Lower leg skin (tissue), 4 donors: ENCODE measurements around the gene OTUD4. TPM values are rescaled to one million over a fixed set of nuclear protein-coding genes. Genes with fewer than 3 reads are reported as not detected.

Source experiments
- DNase-seq, 2 donors: peaks; one replicate each; pipeline ENCODE4 v3.0.0-alpha.2; 2019; ENCODE audit warnings: low spot score in 2 of 2
- H3K4me3 ChIP-seq: fragments of 200-600 bp; sonication (generic); 2 replicates; pipeline ENCODE4 v1.5.1; 2017; ENCODE audit warnings: mild to moderate bottlenecking, low read depth; ENCODE audit not compliant: poor library complexity, severe bottlenecking
- POLR2A ChIP-seq, 2 donors: fragments of 450-650 bp; IDR thresholded peaks; one replicate each; pipeline ENCODE4 v1.6.1; 2016 to 2017; ENCODE audit warnings: antibody characterized with exemption in 2 of 2, mild to moderate bottlenecking in 1 of 2, moderate library complexity in 1 of 2
- WGBS, 2 donors: methylation state at CpG; one replicate each; pipeline ENCODE4 v1.1.5; 2018; 5-methylcytosine and 5-hydroxymethylcytosine counted together
- intact Hi-C: fragments of 100-400 bp; cut with DNase I; formaldehyde crosslinking; loops from one replicate; pipeline ENCODE4 v1.15.0; 2023; ENCODE audit warnings: low total_unique reads
- total RNA-seq, 4 donors: library from RNA; depleted of rRNA; stranded (reverse); fragments of >200 nt; gene quantifications; one replicate each; pipeline ENCODE4 v1.1.0, GENCODE V29; 2016
- TF ChIP-seq, protein P1 (sequence below), 3 donors: fragments of 450-650 bp; IDR thresholded peaks; one replicate each; pipeline ENCODE4 v1.5.1; 2016; ENCODE audit warnings: antibody characterized with exemption in 3 of 3, mild to moderate bottlenecking in 3 of 3, moderate library complexity in 2 of 3

Gene OTUD4
- total RNA-seq, 4 donors from 2014 or later = 26.7 to 38.2 (median 36.1) TPM

DNA sequence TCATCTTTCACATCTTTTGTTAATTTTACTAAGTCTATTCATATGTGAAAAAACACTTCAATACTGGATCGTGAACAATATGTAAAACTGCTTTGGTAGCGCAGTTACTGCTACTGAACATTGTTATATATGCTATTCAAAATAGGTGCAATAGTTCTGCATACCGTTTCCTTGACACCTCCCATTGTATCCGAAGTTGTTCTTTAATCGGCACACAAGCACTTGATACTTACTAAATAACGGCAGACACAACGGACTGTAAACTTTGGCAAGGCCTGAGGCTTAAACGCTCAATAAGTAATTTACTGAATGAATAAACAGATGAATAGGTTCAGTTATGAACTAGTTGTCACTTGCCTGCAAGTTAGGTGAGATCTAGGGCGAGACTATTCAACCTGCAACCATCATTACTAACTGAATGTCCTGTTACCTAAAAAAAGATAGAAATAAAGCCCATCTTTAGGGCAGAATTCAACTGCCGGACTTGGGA, 83.0 kb downstream of the OTUD4 start:
- no peak for DNase-seq
- intact Hi-C loops = no loop called here
- no peak for TF ChIP-seq POLR2A (IDR thresholded peaks at IDR 0.05)
- TF ChIP-seq, protein P1, sequence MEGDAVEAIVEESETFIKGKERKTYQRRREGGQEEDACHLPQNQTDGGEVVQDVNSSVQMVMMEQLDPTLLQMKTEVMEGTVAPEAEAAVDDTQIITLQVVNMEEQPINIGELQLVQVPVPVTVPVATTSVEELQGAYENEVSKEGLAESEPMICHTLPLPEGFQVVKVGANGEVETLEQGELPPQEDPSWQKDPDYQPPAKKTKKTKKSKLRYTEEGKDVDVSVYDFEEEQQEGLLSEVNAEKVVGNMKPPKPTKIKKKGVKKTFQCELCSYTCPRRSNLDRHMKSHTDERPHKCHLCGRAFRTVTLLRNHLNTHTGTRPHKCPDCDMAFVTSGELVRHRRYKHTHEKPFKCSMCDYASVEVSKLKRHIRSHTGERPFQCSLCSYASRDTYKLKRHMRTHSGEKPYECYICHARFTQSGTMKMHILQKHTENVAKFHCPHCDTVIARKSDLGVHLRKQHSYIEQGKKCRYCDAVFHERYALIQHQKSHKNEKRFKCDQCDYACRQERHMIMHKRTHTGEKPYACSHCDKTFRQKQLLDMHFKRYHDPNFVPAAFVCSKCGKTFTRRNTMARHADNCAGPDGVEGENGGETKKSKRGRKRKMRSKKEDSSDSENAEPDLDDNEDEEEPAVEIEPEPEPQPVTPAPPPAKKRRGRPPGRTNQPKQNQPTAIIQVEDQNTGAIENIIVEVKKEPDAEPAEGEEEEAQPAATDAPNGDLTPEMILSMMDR (IDR thresholded peaks at IDR 0.05) = no peak
- H3K4me3 ChIP-seq = peak overlapping the region; percentile 76
- 6 to 8% methylated on average over 10 of the region's 10 CpGs for WGBS, 2 donors

DNA sequence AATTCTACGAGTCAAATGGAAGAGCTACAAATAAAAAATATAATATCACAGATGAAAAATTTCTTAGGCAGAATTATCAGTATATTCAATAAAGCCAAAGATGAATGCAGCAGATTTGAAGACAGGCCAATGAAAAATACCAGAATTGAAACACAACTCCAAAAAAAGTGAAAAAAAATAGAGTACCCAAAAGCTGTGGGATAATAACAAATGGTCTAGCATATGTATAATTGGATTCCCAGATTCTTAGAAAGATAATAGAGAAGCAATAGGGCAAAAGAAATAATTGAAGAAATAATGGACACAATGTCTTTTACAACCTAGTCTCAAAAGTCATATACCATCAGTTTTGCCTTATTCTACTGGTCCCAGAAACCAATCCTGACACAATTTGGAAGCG, 86.8 kb downstream of the OTUD4 start:
- no peak overlapping the region for H3K4me3 ChIP-seq
- no peak for DNase-seq
- intact Hi-C loops = no loop called here
- no peak for TF ChIP-seq POLR2A (IDR thresholded peaks at IDR 0.05)
- TF ChIP-seq, protein P1 (IDR thresholded peaks at IDR 0.05) = no peak
- 75 to 100% methylated on average over 2 of the region's 2 CpGs for WGBS, 2 donors

DNA sequence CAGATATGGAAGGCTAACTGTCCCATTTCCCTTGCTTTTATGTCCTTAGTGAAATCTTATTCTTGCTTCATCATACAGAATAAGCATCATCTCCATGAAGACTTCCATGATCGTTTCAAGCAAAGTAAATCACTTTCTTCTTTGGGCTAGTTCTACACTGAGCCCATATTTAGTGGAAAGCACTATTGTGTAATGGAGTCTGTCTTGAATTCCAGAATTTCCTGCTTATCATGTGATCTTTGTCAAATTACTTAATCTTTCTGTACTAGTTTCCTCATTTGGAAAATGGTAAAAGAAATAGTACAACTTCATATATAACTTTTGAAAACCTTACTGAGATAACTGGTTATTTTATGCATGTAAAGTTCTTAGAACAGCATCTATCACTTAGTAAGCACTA, 90.0 kb downstream of the OTUD4 start:
- no peak for DNase-seq
- 93 to 95% methylated on average over 1 of the region's 1 CpG for WGBS, 2 donors
- no peak for TF ChIP-seq POLR2A (IDR thresholded peaks at IDR 0.05)
- TF ChIP-seq, protein P1 (IDR thresholded peaks at IDR 0.05) = no peak
- intact Hi-C loops = no loop called here
- H3K4me3 ChIP-seq = no peak overlapping the region

DNA sequence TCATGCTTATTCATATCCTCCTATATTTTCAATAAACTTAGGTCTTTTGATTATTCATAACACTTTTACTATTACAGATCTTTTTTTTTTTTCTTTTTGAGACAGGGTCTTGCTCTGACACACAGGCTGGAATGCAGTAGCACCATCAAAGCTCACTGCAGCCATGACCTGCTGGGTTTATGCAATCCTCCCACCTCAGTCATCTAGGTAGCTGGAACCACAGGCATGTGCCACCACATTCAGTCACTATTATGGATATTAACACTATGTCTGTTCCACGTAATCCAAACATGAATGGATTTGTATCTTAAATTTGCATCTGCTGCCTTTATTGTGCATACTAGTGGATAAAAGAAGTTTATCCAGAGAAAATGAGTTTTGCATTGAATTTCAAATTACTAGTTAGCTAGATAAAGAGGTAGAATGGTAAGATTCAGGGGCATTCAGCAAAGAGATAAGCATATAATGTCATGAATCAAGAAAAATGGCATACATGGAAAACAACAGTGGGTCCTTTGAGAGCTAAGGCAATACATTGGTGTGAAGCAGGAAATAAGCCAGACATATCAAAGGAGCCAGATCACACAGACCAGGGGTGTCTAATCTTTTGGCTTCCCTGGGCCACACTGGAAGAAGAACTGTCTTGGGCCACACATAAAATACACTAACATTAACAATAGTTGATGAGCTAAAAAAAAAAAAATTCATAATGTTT, 96.3 kb downstream of the OTUD4 start:
- WGBS, 2 donors = 86 to 92% methylated on average over 1 of the region's 1 CpG
- no peak for DNase-seq
- no peak for TF ChIP-seq POLR2A (IDR thresholded peaks at IDR 0.05)
- TF ChIP-seq, protein P1 (IDR thresholded peaks at IDR 0.05) = no peak
- H3K4me3 ChIP-seq = no peak overlapping the region
- intact Hi-C loops = no loop called here

Other genes with a start within 250 kb of the OTUD4 start
- gene ANAPC10, start 82.4 kb downstream of the OTUD4 start, total RNA-seq = 10 to 100 TPM; 18.4 to 26.4 (median 20.2) TPM
- gene ABCE1, start 82.3 kb downstream of the OTUD4 start, total RNA-seq = 10 to 100 TPM; 55.7 to 71.1 (median 57.8) TPM